ENCODE measurements around the gene CD38.

The CD38 gene

DNA sequence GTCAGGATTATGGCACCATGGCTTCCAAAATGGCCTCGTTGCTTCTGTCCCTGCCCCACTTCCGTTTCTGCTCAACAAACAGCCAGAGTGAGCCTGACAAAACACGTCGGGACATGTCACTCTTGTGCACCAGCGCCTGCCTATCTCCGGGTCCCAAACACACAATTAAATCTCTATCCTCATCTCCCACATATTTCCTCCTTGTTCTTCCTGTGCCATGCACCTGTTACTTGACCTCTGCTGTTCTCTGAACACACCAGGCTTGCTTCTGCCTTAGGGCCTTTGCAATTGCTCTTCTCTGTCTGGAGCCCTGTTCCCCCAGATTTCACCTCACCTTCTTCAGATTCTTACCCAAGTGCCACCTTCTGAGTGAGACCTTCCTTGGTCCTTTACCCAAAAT is 12.7 kb upstream of the CD38 start:
- DNase-seq, result no peak

DNA sequence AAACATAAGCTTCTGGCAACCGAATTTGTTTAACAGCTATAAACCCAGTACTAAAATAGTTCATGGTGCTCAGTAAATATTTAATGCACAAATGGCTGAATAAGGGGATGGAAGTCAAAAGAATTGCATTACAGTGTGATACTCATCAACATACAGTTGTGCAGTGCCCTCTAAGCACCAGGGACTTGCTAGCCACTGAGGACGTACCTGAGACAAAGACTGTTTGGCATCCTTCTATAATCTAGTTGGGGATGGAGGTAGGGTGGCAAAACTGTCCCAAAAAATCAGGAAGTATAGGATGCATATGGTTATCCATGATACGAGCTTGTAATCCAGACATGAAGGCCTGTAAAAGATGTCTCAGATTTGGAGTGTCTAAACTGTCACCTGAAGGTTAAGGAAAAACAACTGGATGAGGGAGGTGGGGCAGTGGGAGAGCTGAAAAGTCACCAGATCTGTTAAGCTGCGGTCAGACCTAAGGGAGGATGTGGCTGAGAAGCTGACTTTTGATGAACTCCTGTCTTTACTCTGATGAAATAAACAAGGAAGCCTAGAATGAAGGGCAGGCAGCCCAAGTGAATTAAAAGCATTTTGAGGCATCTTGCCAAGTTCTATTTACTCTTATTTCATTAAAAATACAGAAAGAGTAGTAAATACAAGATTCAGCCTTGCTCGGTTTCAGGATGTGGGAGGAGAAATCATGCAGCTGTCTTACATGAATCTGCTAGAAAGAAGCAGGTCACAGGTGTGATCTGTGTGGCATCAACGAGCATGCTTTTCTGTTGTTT is 12.0 kb upstream of the CD38 start:
- DNase-seq, result no peak

DNA sequence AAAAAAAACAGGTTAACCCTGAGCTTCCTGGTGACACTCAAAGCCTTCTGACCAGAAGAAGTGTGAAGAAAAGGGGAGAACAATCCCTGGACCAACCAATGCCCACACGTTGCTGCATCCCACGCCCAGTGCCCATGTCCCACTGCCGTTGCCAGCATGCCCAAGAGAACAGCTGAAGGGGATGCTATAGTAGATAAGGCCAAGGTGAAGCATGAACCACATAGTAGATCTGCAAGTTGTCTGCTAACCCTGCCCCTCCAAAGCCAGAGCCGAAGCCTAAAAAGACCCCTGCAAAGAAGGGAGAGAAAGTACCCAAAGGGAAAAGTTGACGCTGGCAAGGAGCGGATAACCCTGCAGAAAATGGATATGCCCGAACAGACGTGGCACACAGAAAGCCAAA is 11.3 kb upstream of the CD38 start:
- no peak for DNase-seq

DNA sequence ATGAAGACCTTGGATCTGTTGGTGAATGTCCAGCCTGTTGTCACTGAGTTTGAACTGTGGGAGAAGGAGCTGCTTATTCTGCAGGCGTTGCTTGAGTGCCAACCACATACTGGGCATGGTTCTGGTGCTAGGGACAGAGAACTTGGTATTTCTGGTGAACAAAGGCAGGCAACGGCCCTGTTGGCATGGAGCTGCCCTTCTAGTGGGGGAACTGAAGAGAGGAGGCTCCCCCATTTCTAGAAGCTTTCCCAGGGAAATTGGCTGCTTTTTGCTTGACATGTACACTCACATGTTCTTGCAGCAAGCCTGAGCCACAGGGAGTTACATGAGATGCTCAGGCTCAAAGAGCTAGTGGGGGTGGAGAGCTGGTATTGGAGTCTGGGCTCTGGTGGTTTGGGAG is 8.9 kb upstream of the CD38 start:
- DNase-seq, result no peak

- no peak for DNase-seq
Measured at GRCh38 chr4:15771216-15772058, 6.7 kb upstream of the CD38 start.

- DNase-seq, result no peak
Measured at GRCh38 chr4:15774020-15774420, 4.1 kb upstream of the CD38 start.

- DNase-seq, result no peak
Measured at GRCh38 chr4:15776871-15777648, 1.1 kb upstream of the CD38 start.

- no peak for DNase-seq
Measured at GRCh38 chr4:15777697-15778288, 335 bp upstream of the CD38 start.

GRCh38 chr4:15779306-15779705 is 1.2 kb downstream of the CD38 start:
- DNase-seq, result no peak

DNA sequence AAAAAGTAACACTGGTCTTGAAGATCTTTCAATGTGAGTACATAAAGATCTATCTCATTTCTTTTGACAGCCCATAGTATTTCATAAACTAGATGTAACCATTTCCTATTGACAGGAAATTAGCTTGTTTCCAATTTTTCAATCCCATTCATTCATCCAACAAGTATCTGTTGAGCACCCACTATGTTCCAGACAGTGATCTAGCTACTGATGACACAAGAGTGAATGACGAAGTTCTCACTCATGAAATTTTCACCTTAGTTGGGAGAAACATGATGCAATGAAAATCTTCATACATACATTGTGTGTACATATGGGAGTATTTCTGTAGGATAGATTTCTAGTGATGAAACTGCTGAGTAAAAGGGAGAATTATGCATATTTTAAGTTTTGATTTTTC is 1.7 kb downstream of the CD38 start:
- no peak for DNase-seq

- DNase-seq, result no peak
Measured at GRCh38 chr4:15781427-15782095, 3.4 kb downstream of the CD38 start.

GRCh38 chr4:15783676-15784075 is 5.5 kb downstream of the CD38 start:
- no peak for DNase-seq

- no peak for DNase-seq
Measured at GRCh38 chr4:15784959-15785634, 7.0 kb downstream of the CD38 start.

- DNase-seq, result no peak
Measured at GRCh38 chr4:15786743-15787142, 8.6 kb downstream of the CD38 start.

GRCh38 chr4:15792974-15793373 is 14.8 kb downstream of the CD38 start:
- DNase-seq, result no peak

DNA sequence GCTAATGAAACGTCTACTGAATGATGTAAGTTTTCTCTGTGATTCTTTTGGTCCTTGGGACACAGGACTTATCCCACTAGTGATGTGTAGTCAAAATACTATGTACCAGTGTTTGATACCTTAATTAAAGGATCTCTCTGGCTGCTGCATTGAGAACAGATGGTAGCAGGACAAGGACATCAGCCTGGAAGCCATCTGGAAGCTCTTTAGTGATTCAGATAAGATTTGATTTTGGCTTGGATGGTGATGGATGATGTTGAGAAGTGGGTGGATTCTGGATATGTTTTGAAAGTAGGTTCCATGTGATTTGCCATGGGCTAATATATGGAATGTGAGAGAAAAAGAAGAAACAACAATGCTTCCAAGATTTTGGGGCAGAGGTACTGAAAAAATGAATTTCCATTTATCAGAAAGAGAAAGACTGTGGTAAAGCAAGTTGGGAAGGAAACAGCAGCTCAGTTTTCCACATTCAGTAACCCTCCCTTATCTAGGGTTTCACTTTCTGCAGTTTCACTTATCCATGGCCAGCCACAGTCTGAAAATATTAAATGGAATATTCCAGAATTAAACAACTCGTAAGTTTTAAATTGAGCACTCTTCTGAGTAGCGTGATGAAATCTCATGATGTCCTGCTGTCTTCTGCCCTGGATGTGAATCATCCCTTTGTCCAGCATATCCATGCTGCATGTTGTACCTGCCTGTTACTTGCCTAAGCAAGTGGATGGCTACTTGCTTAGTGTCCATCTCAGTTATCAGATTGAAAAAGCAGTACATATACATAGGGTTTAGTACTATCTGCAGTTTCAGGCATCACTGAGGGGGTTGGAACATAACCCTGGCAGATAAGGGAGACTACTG is 15.6 kb downstream of the CD38 start:
- DNase-seq, result no peak

DNA sequence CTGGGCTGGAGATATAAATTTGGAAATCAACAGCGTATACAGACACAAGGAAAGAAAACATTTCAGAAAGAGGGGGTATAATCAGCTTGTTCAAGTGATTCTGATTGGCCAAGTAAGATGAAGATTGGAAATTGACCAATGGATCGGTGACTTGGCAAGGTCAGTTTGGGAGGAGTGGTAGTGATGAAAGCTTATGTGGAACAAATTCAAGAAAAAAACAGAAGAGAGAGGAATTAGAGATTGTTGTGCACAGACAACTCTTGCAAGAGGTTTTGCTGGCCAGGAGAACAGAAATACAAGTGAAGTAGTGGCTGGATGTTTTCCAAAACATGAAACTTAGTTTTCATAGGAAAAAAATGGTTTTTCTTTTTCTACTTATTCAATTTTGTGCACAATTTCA is 16.3 kb downstream of the CD38 start:
- DNase-seq, result no peak

GRCh38 chr4:15794905-15795304 is 16.8 kb downstream of the CD38 start:
- DNase-seq, result no peak

- DNase-seq, result no peak
Measured at GRCh38 chr4:15797320-15797719, 19.2 kb downstream of the CD38 start.

- no peak for DNase-seq
Measured at GRCh38 chr4:15799141-15799540, 21.0 kb downstream of the CD38 start.

- DNase-seq, result no peak
Measured at GRCh38 chr4:15799701-15800100, 21.6 kb downstream of the CD38 start.

Measured in NCI-H2029 (cell line).